Astrocyte (in vitro differentiated cells and primary cell): Measurements from ENCODE around the gene MIB1. TPM values are rescaled to one million over a fixed set of nuclear protein-coding genes. Genes with fewer than 3 reads are reported as not detected.

Experiments
- DNase-seq: peaks from one replicate; pipeline ENCODE4 v3.0.0-alpha.2; 2010; ENCODE audit warnings: low read depth
- FAIRE-seq: peaks from 2 replicates; lab custom pipeline; 2011; peaks lifted over from hg19 to GRCh38; lab: Jason Lieb, UNC
- H2AFZ ChIP-seq: 2 replicates; pipeline ENCODE4 v1.6.0; 2012; ENCODE audit warnings: low read depth, low read length, inconsistent platforms
- H3K27ac ChIP-seq: 2 replicates; pipeline ENCODE4 v1.5.1; 2011; ENCODE audit warnings: low read depth, low read length, inconsistent platforms
- H3K27me3 ChIP-seq: 2 replicates; pipeline ENCODE4 v1.6.0; 2011; ENCODE audit warnings: low read length, inconsistent platforms; ENCODE audit not compliant: insufficient read depth
- H3K36me3 ChIP-seq: 2 replicates; pipeline ENCODE4 v1.5.1; 2011; ENCODE audit warnings: low read length, inconsistent platforms; ENCODE audit not compliant: insufficient read depth
- H3K4me1 ChIP-seq: 2 replicates; pipeline ENCODE4 v1.5.1; 2011; ENCODE audit warnings: low read length, inconsistent platforms; ENCODE audit not compliant: insufficient read depth
- H3K4me2 ChIP-seq: 2 replicates; pipeline ENCODE4 v1.6.0; 2012; ENCODE audit warnings: low read length, inconsistent platforms
- H3K4me3 ChIP-seq: 2 replicates; pipeline ENCODE4 v1.5.1; 2011; ENCODE audit warnings: low read depth, mild to moderate bottlenecking, low read length, inconsistent platforms; ENCODE audit not compliant: insufficient read depth
- H3K79me2 ChIP-seq: 2 replicates; pipeline ENCODE4 v1.6.0; 2012; ENCODE audit warnings: mild to moderate bottlenecking, low read length, inconsistent platforms; ENCODE audit not compliant: insufficient read depth
- H3K9ac ChIP-seq: 2 replicates; pipeline ENCODE4 v1.6.0; 2012; ENCODE audit warnings: mild to moderate bottlenecking, low read length, inconsistent platforms
- H3K9me3 ChIP-seq: 2 replicates; pipeline ENCODE4 v1.5.1; 2012; ENCODE audit warnings: low read depth, mild to moderate bottlenecking, low read length, inconsistent platforms; ENCODE audit not compliant: insufficient read depth
- H4K20me1 ChIP-seq: 2 replicates; pipeline ENCODE4 v1.6.0; 2012; ENCODE audit warnings: low read length, inconsistent platforms; ENCODE audit not compliant: insufficient read depth
- H3K27ac Mint-ChIP-seq: one replicate; pipeline ENCODE4 v1.8.0; 2021; ENCODE audit warnings: mild to moderate bottlenecking, mixed read lengths; ENCODE audit not compliant: unreplicated experiment
- H3K27me3 Mint-ChIP-seq: one replicate; pipeline ENCODE4 v1.8.0; 2021; ENCODE audit warnings: low read depth, mixed read lengths; ENCODE audit not compliant: unreplicated experiment
- H3K36me3 Mint-ChIP-seq: one replicate; pipeline ENCODE4 v1.8.0; 2021; ENCODE audit warnings: low read depth, mixed read lengths; ENCODE audit not compliant: unreplicated experiment
- H3K4me1 Mint-ChIP-seq: one replicate; pipeline ENCODE4 v1.8.0; 2021; ENCODE audit warnings: low read depth, mixed read lengths; ENCODE audit not compliant: unreplicated experiment
- H3K4me3 Mint-ChIP-seq: one replicate; pipeline ENCODE4 v1.8.0; 2021; ENCODE audit warnings: mild to moderate bottlenecking, moderate library complexity, mixed read lengths; ENCODE audit not compliant: unreplicated experiment
- H3K9me3 Mint-ChIP-seq: one replicate; pipeline ENCODE4 v1.8.0; 2021; ENCODE audit warnings: mild to moderate bottlenecking, mixed read lengths; ENCODE audit not compliant: unreplicated experiment
- EZH2 ChIP-seq: IDR thresholded peaks from 2 replicates; pipeline ENCODE4 v1.6.1; 2012; ENCODE audit warnings: mild to moderate bottlenecking, low read length, inconsistent platforms; ENCODE audit not compliant: insufficient read depth
- total RNA-seq: library from RNA; stranded (reverse); gene quantifications from 2 replicates; pipeline ENCODE4 v1.2.1, GENCODE V29; 2021
- TF ChIP-seq, protein P1 (sequence below): IDR thresholded peaks from 2 replicates; pipeline ENCODE4 v1.5.1; 2011; ENCODE audit warnings: low read depth, mild to moderate bottlenecking, inconsistent platforms, low read length, moderate library complexity; ENCODE audit not compliant: insufficient read depth

Gene MIB1
- total RNA-seq, 1 donor from 2014 or later: 56.1 TPM

DNA sequence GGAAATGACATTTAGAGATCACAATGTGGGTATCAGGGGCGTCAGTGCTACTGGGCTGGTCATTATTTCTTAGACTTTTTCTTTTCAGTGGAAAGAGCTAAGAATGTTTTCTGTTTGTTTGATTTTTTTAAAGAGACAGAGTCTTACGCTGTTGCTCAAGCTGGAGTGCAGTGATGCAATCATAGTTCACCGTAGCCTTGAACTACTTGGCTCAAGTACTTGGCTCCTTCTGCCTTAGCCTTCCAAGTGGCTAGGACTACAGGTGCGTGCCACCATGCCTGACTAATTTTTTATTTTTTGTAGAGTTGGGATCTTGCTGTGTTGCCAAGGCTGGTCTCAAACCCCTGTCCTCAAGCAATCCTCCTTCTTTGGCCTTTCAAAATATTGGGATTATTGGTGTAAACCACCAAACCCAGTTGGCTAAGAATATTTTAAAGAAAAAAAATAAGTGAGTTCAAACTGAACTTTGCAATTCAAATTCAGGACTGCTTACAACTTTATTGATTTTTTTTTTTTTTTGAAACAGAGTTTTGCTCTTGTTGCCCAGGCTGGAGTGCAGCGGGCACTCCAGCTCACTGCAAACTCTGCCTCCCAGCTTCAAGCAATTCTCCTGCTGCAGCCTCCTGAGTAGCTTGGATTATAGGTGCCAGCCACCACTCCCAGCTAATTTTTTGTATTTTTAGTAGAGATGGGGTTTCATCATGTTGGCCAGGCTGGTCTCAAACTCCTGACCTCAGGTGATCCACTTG lies 154.2 kb downstream of the MIB1 start:
- H3K4me1 Mint-ChIP-seq: no peaks in the 10 kb centered on the region
- Histone ChIP-seq H3K9ac (no peak overlapping the region), H3K27ac (no peak overlapping the region), H3K36me3 (no peaks in the 10 kb centered on the region), H3K79me2 (no peaks in the 10 kb centered on the region), H4K20me1 (no peaks in the 10 kb centered on the region), H3K4me2 (no peak overlapping the region), H3K27me3 (no peaks in the 10 kb centered on the region), H3K4me1 (no peaks in the 10 kb centered on the region), H3K4me3 (no peak overlapping the region), H2AFZ (no peak overlapping the region), H3K9me3 (no peaks in the 10 kb centered on the region)
- no peak overlapping the region for H3K27ac Mint-ChIP-seq
- no peaks in the 10 kb centered on the region for H3K36me3 Mint-ChIP-seq
- FAIRE-seq (no peak), DNase-seq (no peak)
- H3K9me3 Mint-ChIP-seq: peaks cover 6% of the 10 kb centered on the region
- H3K4me3 Mint-ChIP-seq: no peak overlapping the region
- H3K27me3 Mint-ChIP-seq: no peaks in the 10 kb centered on the region
- TF ChIP-seq, protein P1, sequence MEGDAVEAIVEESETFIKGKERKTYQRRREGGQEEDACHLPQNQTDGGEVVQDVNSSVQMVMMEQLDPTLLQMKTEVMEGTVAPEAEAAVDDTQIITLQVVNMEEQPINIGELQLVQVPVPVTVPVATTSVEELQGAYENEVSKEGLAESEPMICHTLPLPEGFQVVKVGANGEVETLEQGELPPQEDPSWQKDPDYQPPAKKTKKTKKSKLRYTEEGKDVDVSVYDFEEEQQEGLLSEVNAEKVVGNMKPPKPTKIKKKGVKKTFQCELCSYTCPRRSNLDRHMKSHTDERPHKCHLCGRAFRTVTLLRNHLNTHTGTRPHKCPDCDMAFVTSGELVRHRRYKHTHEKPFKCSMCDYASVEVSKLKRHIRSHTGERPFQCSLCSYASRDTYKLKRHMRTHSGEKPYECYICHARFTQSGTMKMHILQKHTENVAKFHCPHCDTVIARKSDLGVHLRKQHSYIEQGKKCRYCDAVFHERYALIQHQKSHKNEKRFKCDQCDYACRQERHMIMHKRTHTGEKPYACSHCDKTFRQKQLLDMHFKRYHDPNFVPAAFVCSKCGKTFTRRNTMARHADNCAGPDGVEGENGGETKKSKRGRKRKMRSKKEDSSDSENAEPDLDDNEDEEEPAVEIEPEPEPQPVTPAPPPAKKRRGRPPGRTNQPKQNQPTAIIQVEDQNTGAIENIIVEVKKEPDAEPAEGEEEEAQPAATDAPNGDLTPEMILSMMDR: no peak
- no peak for TF ChIP-seq EZH2

DNA sequence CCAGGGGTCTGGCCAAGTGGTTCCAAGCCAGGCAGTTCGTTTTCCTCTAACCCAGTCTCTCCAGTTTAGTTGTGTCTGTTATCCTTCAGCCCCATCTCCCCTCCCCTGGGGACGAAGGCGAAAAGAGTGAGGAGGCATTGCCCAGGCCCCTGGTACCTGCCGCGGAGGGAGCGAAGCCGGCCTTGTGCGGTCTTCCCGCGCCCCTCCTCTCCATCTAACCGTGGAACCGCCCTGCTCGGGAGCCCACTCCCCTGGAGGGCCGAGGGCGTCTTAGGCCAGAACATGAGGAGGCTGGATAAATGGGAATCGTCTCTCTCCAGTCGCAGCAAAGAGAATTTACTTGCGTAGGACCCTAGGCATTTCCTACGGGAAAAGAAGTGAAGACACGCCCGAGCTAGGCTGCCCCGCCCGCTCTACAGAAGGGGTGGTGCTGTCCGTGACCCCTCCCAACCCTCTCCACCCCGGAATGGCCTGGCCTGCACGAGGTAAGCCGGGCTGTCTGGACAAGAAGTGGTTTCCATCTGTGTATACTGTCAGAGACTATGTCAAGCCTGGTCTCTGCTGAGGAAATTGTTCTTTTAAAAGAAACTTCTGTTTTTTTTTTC lies 156.2 kb downstream of the MIB1 start:
- H3K79me2 ChIP-seq: no peaks in the 10 kb centered on the region
- H3K9ac ChIP-seq: no peak overlapping the region
- peak overlapping the region; percentile 53 for H3K4me2 ChIP-seq
- no peak overlapping the region for H3K4me3 ChIP-seq
- FAIRE-seq: no peak
- H3K27ac ChIP-seq: no peak overlapping the region
- DNase-seq: no peak
- H3K4me3 Mint-ChIP-seq: no peak overlapping the region
- H3K27me3 Mint-ChIP-seq: peaks cover 2% of the 10 kb centered on the region
- no peaks in the 10 kb centered on the region for H3K4me1 ChIP-seq
- H3K36me3 ChIP-seq: no peaks in the 10 kb centered on the region
- no peaks in the 10 kb centered on the region for H3K4me1 Mint-ChIP-seq
- no peaks in the 10 kb centered on the region for H4K20me1 ChIP-seq
- H3K9me3 ChIP-seq: no peaks in the 10 kb centered on the region
- peaks cover 5% of the 10 kb centered on the region for H3K9me3 Mint-ChIP-seq
- TF ChIP-seq EZH2: no peak
- TF ChIP-seq, protein P1: no peak
- H3K27ac Mint-ChIP-seq: no peak overlapping the region
- H3K36me3 Mint-ChIP-seq: no peaks in the 10 kb centered on the region
- peak overlapping the region; percentile 36 for H2AFZ ChIP-seq
- H3K27me3 ChIP-seq: no peaks in the 10 kb centered on the region

DNA sequence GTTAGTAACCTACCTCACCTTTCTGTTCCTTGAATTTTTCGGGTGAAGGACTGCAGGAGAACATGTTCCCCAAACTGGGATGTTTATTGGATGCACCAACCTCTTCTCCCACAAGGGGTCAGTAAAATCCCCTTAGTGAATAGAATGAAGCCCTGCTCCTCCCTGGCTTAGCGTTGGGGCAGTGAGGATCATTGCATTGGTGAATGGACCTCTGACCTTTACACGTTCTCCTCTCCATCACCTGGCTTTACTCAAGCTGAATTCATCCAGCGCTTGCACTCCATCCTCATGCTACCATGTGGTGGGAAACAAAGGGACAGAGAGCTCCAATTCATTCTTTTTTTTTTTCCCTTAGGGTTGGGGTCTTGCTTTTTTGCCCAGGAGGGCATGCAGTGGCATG lies 157.2 kb downstream of the MIB1 start:
- Histone ChIP-seq H3K4me3 (no peak overlapping the region), H2AFZ (peak overlapping the region; percentile 54), H3K79me2 (no peaks in the 10 kb centered on the region), H3K4me1 (no peaks in the 10 kb centered on the region), H3K27me3 (no peaks in the 10 kb centered on the region), H3K36me3 (no peaks in the 10 kb centered on the region), H4K20me1 (no peaks in the 10 kb centered on the region), H3K4me2 (peak overlapping the region; percentile 30), H3K9ac (no peak overlapping the region), H3K9me3 (no peaks in the 10 kb centered on the region), H3K27ac (no peak overlapping the region)
- peaks cover 2% of the 10 kb centered on the region for H3K27me3 Mint-ChIP-seq
- peaks cover 3% of the 10 kb centered on the region for H3K9me3 Mint-ChIP-seq
- FAIRE-seq: peak; percentile 87
- no peak overlapping the region for H3K4me3 Mint-ChIP-seq
- TF ChIP-seq EZH2: no peak
- TF ChIP-seq, protein P1: peak; percentile 71
- H3K36me3 Mint-ChIP-seq: no peaks in the 10 kb centered on the region
- H3K4me1 Mint-ChIP-seq: no peaks in the 10 kb centered on the region
- no peak for DNase-seq
- H3K27ac Mint-ChIP-seq: no peak overlapping the region
